T-helper 9 cell (primary cell): ENCODE results near the gene CTXN2.

Experiments used
- DNase-seq: peaks from one replicate; pipeline ENCODE4 v3.0.0-alpha.2; 2020
- total RNA-seq, 2 donors: gene quantifications; one replicate each; lab custom pipeline; 2026; lab: John Stamatoyannopoulos, UW

CTXN2 gene
- total RNA-seq: 0 to 0.24 reads per million in 2 donors

DNA sequence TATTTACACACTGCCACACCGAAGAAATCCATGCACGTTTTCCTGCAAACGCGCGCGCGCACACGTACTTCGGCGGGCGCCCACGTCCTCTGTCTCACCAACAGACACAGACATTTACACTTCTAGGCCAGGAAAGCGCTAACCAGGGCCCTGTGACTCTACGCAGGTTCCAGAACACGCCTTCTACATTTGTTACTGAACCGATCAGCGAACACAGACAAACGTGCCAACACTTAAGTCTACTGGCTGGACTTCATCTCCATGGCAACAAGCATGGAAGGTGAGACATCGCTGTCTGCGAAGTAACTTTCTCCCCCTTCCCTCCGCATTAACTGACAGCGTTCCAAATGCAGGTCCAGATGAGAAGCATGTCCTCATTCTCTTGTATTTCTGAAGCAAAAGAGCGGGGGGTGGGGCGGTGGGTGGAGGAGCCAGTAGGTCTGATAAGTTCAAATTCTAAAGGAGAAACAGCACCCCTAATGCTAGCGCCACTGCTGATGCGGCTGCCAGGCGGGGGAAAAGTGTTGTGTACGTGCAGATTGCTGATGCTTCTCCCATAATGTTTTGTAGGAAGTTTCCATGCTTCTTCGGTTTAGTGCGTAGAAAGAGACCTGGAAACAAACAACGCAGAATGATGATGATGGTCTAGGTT, at the start of gene CTXN2:
TSS of gene CTXN2 (plus strand) at position 92 of the 652 bp plus-strand sequence. CDS start 9,636 bp downstream, outside the sequence.
- no peak for DNase-seq

DNA sequence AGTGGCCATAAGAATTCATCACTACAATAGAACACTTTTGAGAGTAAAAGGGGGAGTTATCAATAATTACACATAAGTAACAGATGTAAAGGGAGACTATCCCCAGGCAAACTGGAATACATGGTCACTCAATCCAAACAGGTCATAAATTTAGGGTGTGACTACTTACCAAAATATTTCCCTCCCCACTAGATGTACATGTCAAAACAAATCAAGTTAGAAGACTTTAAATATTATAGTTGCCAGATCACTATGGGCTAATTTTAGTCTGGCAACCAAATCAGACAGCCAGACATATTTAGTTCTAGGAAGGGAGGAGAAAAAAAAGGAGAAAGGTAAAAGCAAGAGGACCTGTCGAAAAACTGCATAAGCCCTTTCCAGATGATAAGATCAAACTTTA, 47.6 kb upstream of the CTXN2 start:
- DNase-seq: no peak

DNA sequence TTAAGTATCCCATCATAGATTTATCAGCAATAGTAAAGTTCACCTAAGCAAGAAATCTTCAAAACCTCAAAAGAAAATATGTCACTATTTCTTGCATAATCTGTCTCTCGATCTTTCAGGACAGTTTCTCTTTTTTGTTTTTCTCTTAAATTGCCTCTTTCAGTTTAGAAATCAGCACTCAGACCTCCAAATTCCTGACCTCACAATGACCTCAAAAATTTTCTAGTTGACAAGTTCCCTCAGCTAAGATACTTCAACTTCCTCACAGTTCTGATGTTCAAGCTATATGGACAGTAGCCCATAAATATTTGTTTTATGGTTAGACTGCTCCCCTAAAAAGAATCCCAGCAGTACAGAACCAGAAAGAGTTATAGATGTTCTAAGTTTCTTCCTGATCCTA, 46.6 kb upstream of the CTXN2 start:
- no peak for DNase-seq

DNA sequence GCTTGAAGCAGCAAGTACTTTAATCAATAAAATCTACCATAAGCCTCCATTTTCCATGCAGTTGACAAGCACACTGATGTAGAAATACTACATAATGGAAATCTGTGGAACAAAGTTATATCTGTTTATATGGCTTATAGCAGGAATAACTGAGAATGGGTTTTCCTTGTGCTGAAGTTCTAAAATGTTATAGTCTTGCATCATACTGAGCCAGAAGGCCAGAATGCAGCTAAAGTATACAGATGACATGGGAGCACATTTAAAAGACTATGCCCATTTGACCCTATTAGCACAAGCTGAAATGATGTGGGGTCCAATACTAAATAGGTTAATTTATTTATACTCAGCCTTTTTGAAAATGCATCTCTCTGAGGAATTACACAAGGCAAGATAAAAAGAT, 45.5 kb upstream of the CTXN2 start:
- DNase-seq: no peak

DNA sequence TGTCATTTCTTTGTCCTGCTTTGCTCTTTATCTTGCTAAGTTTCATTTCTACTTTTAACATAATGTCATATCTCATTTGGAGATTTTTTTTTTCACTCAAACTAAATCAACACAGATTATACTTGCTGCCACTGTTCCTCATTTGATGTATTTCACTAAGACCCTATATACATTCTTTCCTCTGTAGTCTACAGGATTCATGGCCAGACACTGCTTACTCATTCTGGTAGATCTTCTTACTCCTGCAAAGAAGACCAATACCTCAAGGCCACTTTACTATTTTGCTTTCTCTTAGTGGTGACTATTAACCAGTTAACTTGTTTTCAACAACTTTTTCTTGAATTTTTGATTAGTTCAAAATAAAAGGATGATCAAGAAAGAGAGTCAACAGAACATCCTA, 44.1 kb upstream of the CTXN2 start:
- DNase-seq: no peak

DNA sequence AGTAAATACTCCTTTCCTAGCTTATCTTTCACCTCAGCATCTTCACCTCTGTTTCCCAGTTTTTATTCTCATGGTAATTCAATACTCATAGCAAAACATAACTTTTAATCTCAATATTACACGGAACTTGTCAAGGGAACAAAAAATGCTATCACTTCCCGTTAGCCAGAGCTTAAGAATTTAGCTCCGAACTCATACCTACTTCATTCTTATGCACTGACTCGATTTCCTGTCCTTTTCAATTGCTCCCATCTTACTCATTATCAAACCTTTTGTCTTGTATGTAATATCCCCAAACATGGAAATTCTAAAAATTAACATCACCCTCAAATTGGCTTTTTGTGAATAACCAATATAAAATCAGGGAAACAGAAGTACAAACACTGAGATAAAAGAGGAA, 41.6 kb upstream of the CTXN2 start:
- DNase-seq: no peak

DNA sequence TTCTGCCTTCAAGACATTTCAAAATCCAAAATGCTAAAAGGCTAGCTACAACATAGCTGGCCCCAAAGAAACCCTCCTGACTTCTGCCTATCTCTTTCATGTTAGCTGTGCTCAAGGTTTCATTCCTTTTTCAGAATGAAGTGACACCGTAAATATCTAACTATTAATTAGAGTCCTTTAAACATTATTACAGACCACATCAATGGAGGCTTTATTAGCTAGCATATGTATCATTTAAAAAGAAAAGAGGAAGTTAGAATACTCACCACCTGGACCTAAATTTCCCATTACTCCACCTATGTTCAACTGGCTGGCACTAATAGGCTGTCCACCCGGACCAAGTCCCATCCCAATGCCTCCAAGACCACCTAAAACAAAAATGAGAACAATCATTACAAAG, 37.9 kb upstream of the CTXN2 start:
- DNase-seq: no peak

DNA sequence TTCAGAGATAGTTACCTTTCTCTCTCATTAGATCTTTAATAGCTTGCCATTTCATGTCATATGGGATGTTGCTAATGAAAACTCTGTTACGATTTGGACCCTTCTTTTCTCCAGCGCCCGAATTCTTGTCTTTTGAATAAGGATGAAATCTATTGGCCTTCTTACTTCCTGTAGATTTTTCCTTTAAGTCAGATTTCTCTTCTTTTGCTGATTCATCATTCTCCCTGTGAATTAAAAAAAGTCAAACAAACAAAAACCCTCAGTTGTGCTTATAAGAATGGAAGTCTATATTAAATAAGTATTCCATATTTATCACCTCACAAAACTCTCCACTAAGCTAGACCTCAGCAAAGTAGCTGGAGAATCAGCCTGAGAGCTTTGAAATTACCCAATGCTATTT, 22.8 kb upstream of the CTXN2 start:
- DNase-seq: no peak

DNA sequence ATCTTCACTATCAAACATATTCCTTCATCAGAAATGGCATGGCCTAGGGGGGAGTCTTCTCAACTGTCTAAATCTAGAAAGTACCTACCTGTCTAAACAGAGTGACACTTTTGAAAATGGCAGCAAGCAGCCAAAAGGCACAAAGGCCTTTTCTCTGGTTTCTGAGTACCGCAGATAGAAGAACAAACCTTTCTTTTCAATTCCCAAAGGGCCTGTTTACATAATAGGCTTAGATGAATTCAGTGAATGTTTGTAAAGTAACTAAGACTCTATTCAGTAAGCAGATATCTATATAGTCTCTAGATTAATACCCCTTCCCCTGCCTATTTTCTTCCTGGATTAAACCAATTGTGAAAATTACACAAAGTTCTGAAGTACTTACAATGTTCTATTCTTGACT, 20.5 kb upstream of the CTXN2 start:
- no peak for DNase-seq

DNA sequence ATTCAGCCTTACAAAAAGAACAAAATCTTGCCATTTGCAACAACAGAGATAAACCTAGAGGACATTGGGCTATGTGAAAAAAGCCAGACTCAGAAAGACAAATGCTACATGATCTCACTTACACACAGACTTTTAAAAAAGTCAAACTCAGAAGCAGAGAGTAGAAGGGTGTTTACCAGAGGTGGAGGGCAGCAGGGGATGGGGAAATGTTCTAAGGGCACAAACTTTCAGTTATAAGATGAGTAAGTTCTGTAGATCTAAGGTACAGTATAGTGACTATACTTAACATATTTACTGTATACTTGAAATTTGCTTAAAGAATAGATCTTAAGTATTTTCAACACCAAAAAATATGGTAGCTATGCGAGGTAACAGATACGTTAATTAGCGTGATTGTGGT, 16.3 kb upstream of the CTXN2 start:
- DNase-seq: no peak

DNA sequence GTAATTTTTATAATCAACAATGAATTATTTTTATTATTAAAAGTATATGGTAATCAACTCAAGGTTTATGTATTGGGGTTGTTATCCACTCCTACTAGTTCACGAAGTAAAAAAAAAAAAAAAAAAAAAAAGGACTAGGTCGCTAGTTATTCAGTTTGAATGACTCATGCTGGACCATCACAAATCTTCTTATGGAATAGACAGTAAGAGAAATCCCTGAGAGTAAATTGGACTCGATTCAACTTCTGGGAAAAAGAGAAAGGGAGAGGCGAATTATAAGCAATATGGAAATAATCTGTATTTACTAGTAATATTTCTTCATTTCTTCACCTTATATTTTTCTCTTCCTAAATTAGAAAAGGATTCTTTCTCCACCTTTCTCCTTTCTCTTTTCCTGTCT, 15.4 kb upstream of the CTXN2 start:
- no peak for DNase-seq

DNA sequence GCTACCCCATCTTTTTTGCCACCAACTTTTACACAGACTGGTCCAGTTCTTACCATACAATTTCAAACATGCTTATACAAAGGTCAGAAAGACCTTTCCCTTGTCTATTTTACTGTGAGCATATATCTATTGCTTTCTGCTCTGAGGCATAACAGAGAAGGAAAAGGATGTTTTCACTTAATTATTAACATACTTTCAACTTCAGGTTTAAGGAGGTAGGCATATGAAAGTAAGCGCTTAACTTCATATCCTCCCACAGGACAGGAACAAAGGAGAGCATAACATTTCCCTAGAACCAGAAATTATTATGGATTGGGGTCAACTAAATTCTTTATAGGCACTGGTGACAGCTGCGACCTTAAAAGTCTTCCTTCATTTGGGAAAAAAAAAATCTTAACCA, 14.5 kb upstream of the CTXN2 start:
- no peak for DNase-seq

DNA sequence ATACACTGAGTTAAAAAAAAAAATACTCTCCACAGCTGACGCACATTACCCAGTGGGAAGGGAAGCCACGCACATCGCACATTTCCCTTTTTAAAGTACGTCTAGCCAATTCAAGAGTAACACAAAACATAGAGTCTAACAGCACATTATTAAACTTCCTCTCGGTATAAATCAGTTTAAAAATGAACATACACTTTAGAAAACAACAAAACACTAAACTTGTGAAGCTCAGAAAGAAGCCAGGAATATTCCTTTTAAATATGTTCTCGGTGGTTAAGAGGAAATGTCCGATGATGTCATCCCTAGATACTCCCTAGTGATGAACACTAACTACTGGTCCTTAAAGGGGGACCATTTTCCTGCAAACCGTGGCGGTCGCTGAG, 14.1 kb upstream of the CTXN2 start:
- DNase-seq: no peak

DNA sequence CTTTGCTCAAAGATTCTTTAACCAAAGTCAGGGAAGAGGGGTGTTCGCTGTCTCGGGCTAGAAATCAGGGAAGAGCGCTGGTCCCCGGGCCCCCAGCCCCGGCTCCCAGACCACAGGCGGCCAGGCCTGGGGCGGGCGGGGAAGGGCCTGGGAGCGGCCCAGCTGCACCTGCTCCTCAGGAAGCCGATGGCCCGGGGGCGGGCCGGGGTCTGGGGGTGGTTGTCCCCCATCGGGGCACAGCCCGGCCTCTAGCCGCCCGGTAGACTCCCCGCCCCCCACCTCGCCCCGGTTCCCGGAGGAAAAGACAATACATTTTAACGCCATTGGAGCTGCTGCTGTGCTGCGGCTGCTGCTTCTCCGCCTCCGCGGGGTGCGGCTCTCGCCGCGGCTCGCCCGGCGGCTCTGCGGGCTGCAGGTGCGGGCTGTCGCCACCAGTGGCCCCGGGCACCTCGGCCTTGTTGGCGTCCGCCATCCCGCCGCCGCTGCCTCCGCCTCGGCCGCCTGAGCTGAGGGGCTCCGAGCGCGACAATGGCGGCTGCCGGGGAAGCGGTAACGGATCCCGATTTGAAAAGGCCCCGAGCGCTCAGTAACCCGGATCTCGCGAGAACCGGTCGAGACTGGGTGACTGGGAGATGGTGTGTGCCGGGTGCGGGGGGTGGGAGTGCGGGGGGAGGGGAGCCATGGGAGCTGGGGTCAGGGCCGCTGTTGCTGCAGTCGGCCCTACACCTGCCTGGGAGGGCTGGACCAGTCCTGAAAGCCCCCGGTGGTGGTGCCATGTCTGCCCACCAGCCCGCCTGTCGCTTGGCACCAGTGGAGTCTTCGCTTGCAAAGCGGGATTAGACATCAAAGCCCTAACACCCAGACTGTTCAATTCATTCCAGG, 13.5 kb upstream of the CTXN2 start, which contains the start of gene MYEF2:
TSS of gene MYEF2 (minus strand) at position 530 of the 882 bp plus-strand sequence. CDS start at position 472, 58 bp downstream.
- peak; percentile 33 for DNase-seq

DNA sequence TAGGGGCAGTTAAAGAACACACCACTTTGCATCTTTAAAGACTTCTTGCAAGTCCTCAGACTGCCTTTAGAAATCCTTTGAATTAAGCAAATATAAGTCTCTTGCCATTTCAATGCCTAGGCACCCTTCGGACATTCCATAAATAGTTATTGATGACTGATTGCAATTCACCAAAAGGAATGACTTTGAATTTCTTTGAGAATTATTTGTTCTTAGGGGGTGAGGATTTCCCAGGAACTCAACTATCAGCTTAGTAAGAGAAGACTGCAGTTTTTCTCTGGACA, 12.9 kb upstream of the CTXN2 start:
- no peak for DNase-seq

DNA sequence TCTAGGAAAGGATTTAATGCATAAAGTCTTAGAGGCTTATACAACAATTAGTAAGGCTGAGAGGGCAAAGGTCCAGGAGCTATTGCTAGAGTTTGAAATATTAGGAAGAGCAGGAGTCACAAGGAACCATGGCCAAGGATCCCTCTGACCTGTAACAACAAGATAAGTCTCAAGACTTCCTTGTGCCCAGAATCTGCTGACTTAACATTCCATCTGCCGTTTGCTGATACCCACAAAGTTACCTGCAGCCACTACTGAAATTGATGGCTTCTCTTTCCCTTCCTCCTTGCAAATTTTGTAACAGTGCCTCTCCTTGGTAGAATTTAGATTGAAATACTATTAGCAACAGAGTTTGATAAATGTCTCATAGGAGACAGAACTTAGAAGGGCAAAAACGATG, 8.7 kb upstream of the CTXN2 start:
- no peak for DNase-seq

DNA sequence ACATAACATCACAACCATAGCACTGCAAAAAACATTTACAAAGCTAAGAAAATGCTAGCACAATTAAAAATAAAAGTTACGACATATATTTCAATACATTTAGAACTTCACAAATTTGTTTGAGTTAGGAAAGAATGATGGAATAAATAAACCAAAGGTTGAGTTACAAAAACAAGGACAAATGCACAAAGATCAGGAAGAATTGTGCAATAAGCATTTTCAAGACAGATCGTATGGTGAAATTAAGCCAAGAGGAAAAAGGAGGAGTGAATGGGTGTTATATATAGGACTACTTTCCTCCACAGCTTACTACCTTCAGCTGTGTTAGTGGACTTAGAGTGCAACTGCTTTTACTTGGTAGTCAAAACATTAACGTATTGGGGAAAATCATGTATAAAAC, 5.9 kb upstream of the CTXN2 start:
- DNase-seq: no peak

DNA sequence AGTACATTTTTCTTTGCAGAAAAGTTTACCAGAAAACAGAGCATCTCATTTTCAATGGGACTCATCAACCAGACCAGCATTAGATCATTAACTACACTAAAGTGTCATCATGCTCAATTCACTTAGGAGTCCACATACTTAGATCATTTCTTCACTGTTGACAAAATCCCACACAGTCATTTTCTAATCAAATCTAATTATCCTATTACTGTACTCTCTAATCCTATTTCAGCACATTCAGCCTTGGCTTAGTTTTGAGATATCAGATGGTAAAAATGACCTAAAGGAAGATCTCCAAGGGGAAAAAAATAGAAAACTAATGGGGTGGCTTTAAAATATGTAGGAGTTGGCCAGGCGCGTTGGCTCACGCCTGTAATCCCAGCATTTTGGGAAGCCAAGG, 5.2 kb upstream of the CTXN2 start:
- DNase-seq: no peak

DNA sequence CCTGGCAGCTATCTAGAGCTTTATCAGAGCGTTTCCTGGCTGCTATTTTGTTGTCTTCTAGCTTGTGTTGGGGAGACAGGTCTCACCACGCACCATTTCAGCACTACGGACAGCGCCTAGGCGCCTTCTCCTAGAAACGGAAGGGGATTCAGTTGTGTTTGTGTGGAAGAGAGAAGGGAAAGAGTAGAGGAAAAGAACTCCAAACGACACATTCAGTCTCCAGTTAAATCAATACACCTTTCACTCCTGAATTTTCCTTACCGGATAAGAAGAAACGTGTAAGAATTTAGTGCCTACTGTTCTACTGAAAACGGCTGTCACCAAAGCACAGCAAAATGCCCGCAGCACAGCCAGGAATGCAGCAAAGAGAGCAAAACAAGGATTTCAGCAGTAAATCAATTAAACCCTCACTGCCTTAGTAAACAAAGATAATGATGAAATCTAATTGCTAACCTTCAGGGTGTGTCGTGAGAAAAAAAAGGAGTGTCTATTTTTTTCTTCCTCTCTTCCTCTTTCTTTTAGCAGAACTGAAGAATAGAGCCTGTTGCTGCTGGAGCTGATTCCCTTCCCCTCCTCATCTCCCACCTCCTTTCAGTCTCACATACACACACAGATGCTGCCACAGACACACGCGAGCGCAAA, 412 bp upstream of the CTXN2 start:
- DNase-seq: peak; percentile 1

DNA sequence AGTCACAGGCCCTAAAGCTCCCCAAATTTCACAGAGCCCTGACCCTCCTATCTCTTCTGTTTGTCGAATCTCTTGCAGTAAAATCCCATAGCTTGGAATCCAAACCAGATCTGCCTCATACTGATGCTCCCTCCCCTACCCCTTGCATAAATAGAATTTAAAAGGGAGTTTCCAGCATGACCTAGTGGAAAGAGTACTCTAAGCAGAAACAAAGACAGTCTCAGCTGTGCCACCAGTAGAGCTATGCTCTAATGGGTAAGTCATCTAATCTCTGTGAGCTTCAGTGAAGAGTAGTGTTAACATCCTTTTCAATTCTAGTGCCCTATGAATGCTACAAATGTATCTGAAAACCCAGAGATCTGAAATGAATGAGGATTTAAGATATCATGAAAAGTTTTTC, 10.6 kb downstream of the CTXN2 start:
- DNase-seq: no peak

DNA sequence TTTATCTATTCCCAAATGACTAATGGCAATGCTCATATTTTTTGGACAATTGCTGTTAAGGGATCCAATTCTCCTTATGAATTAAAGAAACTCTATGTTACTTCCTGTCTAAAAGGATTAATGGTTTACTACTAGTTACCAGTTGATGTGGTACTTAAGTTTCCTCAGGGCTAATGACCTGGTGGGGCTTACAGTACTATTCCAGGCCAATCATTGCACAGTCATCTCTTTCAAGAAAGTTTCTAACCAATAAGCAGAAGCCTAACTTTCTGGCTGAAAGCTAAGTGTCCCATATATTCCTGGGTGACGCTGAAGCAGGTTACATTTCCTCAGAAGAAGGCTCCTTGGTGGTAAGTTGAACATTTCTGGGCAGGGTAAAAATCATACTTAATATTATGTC, 14.5 kb downstream of the CTXN2 start, which contains the start of gene SLC12A1:
TSS of gene SLC12A1 (plus strand) at position 322 of the 400 bp plus-strand sequence. CDS start 1,418 bp downstream, outside the sequence.
- DNase-seq: no peak

DNA sequence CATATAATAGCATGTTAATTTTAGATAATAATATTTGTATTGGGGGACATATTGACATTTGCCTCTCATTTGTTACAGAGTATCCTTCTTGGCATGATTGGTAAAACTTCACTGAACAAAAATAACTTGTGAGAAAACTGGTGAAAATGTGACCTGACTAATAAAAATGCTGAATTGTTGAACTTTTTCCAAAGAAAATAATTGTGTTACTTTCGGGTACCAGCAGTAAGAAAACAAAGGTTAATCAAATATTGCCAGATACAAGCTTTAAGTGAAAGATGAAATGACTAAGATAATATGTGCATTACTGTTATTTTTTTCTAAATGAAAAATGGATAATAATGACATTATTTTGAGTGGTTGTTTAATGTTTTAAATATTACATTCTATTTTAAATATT, 29.8 kb downstream of the CTXN2 start:
- DNase-seq: no peak

DNA sequence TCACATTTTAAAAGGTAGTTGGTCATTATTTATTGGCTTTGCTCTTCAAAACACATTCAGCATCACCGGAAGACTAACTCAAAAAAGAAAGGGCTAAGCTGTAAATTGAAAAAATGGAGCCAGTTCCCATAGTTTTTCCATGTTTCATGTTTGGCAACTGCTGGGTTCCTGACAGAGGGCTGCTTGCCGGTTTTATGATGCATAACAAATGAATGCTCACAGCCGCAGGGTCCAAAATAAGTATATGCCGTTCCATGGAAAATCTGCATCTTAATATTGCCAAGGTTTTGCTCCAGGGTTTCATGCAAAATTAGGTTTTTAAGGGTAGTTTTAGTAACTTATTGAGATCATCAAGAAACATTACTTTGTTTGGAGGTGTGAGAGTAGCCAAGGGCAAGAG, 30.4 kb downstream of the CTXN2 start:
- DNase-seq: no peak

DNA sequence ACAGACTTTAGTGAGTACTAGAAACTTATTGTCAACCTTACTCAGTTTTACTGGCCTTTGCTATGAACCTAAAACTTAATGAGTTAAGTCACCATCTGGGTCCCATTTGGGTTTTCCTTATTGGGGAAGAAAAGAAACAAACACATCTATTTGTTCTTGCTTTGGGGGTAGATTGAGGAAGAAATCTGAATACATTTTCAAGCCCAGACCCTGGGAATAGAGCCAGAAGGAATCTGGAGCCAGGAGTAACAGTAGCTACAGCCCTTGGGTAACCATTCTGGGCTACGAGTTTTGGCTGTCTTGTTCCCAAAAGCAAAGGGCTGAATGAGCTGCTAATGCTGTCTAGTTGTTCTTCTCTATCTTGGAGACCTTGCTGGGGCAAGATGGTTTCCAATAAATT, 31.2 kb downstream of the CTXN2 start:
- no peak for DNase-seq
